Measurements from ENCODE around the gene PRCC.

DNA sequence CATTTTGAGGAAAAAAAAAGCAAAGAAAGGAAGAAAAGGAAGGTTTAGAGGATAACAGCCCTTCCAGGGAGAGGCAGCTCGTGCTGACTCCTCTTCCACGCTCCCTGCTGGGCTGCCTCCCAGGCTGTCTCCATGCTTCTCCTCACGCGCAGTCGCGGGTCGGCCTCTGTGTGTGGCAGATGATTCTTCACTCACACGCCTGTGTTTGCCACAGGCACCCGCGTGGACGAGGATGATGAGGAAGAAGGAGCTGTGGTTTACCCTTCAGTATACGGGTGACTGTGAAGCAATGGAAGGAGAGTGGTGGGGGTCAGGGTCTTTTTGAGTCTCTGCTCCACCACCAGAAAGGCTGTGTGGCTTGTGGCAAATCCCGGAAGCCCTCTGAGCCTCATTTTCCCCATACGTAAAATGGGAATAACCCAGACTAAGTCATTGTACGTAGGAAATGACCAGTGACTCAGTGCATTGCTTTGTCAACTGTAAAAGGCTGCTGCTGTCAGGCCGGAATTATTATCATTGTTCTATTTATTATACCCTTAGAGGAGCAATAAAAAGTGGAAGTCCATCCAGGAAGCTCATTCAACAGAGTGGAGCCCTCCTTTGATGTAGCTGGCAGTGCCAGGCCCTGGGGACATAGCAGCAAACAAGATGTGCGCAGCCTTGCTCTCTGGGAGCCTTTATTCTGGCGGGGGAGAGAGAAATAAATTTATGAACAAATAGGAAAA is 61.2 kb downstream of the PRCC start:
- TF ChIP-seq, protein P1, sequence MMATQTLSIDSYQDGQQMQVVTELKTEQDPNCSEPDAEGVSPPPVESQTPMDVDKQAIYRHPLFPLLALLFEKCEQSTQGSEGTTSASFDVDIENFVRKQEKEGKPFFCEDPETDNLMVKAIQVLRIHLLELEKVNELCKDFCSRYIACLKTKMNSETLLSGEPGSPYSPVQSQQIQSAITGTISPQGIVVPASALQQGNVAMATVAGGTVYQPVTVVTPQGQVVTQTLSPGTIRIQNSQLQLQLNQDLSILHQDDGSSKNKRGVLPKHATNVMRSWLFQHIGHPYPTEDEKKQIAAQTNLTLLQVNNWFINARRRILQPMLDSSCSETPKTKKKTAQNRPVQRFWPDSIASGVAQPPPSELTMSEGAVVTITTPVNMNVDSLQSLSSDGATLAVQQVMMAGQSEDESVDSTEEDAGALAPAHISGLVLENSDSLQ (IDR thresholded peaks at IDR 0.05) = no peak
- TF ChIP-seq FOXA1 (IDR thresholded peaks at IDR 0.05) (no peak), TARDBP (IDR thresholded peaks at IDR 0.05) (no peak), ZNF384 (IDR thresholded peaks at IDR 0.05) (no peak)
